Urothelium cell line (cell line): ENCODE data around the gene CHRNA7.

Experiments
- DNase-seq: peaks from one replicate; pipeline ENCODE4 v3.0.0; 2011; ENCODE audit warnings: low spot score, mixed read lengths
- FAIRE-seq: peaks from 2 replicates; lab custom pipeline; 2011; peaks lifted over from hg19 to GRCh38; lab: Jason Lieb, UNC

CHRNA7 gene

DNA sequence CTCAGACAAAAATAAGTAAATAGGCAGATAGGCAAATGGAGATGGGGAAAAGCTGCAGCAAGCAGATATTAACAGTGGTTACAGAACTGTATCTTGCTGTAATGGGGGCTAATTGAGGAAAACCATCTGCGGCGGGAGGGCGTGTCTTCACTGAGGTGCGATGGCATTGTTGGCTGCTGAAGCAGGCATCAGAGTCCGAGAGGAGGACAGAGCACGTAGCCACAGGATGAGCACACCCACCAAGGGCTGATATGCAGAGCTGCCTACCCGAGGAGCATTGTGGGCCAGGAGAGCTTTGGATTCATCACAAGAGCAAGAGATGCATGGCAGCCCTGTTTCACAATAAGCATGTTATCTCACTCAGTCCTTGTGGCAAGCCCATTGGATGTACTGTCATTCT is 30.4 kb downstream of the CHRNA7 start:
- no peak for FAIRE-seq
- DNase-seq: no peak

DNA sequence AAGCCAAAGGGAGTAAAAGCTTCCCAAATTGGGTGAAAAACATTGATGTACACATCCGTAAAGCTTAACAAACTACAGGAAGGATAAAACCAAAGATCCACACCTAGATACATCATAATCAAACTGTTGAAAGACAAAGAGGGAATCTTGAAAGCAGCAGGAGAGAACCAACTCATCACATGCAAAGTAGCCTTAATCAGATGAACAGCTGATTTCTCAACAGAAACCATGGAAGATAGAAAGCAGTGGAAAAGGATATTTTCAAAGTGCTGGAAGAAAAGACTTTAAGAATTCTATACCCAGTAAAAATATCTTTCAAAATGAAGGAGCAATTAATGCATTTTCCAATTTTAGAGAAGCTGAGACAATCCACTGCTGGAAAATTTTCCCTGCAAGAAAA is 36.8 kb downstream of the CHRNA7 start:
- FAIRE-seq (no peak), DNase-seq (no peak)

DNA sequence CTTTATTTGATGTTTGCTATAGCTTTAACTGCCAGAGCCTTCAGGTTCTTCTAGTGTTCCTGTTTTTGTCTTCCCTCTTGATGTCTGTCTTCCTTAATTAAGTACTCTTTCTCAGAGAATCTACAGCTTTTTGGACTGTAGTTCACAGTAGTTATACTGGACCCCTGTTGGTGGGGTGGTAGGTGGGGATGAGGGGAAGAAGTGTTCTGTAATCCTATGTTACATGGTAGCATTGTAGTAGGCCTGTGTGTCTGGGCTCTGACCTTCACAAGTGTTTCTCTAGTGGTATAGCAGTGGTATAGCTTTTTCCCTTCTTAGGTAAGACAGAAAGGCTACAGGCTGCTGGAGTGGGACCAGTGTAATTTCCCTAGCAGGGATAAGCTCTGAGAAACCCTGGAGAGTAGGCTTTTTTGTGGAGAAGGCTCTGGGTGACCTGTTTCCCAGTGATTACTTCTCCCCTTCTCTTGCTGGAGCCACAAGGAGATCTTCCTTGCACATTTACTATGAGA is 59.6 kb downstream of the CHRNA7 start:
- DNase-seq: no peak
- no peak for FAIRE-seq

DNA sequence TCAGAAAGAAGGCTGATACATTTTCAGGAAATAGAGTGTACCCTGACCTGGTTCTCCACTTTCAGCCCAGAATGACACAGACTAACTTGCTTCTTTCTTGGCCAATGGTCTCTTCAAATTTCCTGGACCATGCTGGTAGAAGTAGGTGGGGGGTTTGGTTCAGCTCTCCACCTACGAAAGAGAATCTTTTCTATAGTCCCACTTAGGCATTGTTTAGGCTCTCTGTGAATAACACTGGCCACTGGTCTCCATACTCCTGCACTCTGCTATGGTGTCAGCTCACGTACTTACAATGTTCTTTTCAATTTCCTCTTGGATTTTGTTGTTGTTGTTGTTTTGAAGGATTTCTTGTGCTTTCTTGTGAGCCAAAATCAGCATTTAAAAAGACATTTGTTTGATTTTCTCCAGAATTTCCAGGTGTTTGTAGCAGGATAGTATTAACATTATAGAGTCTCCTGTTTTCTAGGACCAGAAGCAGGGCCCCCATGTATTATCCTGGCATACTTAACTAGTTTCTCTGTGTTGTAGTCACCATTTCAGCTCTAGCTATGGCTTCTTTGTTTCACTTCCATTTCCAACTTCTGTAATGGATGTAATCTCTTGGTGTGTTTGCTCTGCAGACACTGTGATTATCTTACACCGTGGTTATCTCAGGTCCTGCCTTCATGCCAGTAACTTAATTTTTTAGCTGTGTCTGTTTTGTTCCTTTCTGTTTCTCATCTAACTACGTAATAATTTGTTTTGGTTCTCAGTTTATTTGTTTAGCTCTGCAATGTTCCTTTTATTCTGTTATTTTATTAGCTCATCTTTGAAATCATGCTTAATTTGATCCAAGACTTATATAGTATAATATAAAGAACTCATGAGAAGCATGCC is 61.4 kb downstream of the CHRNA7 start:
- no peak for DNase-seq
- no peak for FAIRE-seq

DNA sequence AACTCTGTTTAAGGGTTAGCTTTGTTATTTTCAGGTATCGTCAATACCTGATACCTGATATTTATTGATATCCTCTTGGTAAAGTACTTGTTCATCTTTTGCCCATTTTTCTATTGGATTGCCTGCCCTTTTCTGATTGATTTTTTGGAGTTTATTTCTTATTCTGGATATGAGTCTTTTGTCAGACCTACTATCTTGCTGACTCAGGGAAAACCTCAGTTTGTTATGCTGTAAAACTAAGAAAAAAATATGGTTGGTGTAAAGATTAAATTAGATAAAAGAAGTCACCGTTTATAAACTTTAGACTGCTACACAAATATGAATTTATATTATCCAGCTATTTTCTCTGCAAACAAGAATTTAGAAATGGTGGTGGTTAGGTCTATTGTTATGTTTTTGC is 65.9 kb downstream of the CHRNA7 start:
- DNase-seq (no peak), FAIRE-seq (no peak)

DNA sequence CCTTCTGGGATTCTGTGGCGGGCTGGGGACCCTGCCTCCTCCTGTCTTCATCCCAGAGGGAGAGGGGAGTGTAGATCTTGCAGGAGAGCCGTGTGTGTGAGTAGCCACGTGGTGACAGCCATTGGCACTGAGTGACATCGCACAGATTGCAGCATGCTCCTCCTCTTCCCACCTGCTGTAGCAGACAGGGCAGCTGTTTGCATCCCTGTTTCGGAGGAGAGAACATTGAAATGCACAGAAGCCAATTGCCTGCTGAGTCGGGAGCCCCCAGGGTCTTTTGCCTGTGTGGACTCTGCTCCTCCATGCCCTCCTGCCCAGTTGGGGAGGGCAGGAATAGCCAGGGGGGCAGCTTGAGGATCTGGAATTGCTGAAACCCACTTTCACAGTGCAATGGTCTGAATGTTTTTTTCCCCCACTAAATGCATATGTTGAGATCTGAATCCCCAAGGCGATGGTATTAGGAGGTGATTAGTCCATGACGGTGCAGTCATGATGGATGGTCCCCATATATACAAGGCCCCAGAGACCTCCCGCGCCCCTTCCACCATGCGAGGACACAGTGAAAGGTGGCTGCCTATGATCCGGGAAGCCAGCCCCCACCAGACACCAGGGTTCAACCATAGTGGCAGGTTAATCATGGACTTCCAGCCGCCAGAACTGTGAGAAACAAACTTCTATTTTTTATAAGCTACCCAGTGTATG is 66.8 kb downstream of the CHRNA7 start:
- DNase-seq: no peak
- no peak for FAIRE-seq

DNA sequence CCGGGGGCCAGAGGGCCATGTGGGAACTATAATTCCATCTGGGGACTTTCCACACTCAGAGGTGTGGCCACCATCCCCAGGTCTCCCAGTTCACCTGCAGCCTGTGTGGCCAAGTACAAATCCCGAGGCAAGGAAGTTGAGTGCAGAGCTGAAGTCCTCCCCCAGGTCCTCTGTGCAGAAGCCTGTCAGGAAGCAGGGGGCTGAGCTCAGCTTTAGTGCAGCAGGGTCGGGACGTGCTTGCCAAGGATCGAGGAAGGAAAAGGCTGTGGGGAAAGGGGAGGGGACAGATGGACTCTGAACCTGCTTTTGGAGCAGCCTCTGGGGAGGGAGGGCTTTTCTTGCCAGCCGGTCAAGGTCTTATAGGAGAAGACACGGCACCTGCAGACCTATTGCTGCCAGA is 67.7 kb downstream of the CHRNA7 start:
- DNase-seq (no peak), FAIRE-seq (no peak)

DNA sequence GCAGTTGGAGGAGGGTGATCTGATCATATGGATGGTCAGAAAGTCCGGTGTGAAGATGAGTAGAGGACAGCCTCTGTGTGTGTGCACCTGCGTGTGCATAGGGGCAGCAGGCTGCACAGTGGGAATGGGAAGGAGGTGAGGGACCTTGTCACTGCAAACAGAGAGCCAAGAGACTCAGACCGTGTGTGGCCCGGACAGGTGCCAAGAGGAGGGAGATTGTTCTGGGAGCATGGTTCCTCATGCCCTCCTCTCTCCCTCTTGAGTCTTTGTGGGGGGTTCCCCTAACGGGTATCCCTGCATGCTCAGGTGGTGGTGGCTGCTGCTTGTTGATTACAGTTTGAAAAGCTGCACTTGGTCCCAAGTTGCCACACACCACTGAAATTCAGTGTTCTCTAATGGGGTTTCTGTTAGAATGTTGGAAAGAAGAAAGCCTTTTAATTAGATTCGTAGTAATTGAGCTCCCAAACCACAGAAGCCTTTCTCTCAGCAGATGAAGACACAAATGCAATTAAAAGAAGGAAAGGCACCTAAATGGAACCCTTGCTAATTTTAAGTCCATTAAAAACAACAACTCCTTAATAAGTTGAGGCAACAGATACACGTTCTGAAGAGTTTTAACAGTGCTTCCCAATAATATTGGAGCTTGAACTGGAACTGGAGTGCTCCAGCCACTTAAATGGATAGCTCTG is 68.9 kb downstream of the CHRNA7 start:
- DNase-seq (no peak), FAIRE-seq (no peak)

DNA sequence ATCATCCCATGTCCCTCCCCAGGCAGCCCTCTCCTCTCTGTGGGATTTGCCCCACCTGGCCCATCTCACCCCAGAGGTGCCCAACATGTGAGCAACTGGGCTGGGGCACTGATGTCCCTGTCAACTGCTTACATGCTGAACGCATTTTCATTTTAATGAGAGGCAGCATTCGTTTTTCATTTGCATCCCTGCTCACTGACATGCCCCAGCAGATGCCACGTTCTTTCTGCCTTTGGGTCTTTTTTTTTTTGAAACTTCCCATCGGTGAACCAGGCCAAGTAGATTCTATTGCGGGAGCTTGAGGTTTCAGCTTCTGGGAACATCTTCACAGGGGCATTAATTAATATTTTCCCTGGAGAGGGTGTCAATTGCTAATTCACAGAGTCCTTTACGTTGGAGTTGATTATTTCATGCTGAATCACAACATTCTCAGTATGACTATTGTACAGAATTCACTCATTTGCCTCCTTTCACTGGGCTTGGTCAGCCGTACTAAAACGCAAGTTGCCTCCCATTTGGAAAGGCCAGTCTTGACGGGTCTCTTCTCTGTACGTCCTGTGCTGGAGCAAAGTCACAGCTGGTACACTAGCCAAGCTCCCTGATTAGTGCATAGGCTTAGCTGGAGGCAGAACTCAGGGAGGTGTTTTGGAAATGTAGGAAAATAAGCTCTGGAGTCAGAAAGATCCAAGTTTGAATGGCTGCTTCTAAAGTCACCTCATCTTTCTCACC is 69.8 kb downstream of the CHRNA7 start:
- FAIRE-seq (no peak), DNase-seq (no peak)

DNA sequence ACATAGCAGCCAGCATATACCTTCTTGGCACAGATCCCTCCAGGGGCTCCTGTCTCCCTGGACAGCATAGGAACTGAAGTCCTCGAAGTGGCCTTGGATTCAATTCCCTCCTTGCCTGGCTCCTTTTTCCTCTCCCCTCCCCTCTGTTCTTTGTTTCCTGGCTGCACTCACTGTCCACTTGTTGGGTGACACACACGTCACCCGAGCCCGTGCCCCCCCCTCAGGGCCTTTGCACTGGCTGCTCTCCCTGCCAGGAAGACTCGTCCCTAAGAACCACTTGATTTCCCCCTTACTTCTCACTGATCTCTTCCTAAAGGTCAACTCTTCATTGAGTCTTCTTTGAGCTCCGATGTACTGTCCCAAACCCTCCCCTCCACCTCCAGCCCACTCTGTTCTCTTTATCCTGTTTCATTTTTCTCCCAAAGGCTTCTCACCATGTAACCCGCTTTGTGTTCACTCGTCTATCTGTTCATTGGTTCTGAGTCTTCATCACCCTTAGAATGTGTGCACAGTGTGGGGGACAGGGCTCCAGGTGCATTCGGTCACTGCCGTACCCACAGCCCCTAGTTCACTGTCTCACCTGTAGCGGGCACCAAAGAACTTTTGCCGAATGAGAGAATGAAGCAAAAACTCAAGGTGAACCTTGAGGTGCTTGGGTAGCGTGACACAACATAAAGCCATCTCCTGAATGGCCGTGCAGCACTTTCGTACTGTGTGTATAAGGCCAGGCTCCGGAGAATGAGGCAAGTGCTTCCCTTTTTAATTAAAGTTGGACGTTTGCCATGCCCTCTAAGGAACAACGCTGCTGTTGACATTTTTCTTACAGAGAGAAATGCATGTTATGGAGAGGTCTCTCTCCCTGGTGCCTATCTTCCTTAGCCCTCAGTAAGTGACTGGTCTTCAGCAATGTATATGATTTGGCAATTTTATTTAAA is 74.0 kb downstream of the CHRNA7 start:
- DNase-seq (no peak), FAIRE-seq (no peak)

DNA sequence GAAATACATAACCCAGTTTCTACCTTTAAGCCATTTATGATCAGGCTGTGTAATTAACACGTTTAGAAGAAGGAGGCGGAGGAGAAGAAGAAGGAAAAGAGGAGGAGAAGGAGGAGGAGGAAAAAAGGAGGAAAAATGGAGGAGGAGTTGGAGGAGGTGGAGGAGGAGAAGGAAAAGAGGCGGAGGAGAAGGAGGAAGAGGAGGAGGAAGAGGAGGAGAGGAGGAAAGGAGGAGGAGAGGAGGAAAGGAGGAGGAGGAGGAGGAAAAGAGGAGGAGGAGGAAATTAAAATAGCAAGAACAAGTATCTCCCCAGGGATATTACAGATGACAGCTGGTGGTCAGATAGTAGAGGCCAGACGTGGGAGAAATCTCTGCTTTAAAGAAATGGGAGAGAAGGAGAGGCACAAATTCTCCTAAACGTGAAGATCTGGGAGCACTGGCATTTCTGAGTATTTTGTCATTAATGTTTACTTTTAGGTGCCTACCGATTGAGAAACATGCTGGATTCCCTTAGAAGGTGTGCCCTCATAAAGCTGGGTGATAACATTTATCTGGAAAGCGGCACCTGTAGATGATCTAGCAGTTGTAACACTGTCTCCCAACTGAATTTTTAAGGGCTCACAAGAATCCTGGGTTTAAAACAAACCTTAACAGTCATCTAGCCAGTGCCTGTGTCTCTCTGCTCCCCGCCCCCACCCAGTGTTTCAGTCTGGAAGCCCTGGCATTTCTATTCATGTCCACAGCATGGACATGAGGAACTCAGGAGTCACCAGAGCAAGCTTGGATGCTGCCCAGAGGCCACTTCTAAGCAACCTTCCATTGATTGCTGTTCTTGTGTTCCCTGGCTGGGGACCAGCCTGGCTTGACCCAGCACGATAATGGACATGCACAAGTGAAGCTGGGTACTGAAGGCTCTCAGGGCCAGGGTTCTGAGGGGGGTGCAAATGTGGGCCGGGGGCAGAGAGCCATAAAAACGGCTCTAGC is 75.2 kb downstream of the CHRNA7 start:
- no peak for FAIRE-seq
- DNase-seq: no peak

DNA sequence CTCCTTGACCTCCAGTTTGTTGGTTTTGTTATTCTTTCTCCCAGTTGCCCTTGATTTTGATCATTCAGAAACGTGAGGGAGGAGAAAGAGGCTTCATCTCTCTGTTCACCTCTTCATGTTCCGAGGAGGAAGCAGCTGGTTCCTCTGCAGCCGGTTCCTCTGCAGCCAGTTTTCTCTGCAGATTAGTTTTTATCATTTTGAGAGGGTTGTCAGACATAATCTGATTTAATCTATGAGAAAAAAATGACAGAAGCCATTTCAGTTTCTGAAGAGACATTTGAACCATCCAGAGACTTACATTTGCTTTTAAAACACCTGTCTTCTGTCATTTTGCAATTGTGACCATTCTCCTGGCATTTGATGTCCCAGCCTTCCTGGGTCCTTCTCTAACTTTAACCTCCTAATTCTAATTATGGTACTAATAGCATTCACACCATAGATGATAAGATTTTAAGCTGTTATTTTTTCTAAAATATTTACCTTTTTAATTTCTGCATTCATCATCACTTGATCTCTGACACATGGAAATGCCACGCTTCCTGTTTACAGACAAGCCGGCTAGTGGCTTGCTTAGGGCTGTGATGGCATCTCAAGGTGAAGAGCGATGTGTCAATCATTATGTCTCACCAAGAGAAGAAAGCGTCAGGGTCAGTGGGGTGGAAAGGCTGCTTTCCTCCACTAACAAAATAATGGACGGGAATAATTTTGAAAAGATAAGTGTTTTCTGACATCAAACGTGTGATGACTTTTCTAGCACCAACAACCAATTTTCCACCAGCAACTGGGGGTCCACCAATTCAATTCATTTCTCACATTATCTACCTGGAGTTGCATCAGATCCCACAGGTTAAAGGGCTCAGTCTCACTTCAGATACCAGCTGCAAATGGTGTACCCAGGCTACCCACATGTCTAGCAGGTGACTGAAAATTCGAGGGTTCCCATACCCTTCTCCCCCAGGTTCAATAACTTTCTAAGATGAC is 76.4 kb downstream of the CHRNA7 start:
- FAIRE-seq (no peak), DNase-seq (no peak)

DNA sequence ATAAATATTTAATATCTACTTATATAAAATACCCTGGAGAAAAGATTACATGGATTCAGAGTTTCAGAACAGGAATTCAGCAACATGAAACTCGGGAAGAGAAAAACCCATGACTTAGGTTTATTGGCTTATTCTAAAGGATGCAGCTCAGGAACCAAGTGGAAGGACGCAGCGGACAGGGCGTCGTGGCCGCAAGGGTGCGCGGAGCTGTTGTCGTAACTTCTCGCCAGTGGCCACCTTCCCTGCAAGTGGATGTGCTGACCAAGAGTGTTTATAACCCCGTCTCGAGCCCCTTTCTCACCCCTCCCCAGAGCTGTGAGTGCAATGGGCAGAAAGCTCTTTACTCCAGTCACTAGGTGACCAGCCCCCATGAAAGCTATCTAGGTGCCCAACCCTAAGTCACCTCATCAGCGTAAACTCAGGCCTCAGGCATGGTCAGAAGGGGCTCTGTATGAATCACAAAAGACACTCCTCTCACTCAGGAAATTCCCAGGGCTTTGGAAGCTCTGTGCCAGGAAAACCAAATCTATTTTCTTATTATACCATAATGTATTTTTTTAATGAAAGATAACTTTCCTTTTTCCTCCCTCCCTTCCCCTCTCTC is 77.3 kb downstream of the CHRNA7 start:
- no peak for FAIRE-seq
- DNase-seq: no peak

DNA sequence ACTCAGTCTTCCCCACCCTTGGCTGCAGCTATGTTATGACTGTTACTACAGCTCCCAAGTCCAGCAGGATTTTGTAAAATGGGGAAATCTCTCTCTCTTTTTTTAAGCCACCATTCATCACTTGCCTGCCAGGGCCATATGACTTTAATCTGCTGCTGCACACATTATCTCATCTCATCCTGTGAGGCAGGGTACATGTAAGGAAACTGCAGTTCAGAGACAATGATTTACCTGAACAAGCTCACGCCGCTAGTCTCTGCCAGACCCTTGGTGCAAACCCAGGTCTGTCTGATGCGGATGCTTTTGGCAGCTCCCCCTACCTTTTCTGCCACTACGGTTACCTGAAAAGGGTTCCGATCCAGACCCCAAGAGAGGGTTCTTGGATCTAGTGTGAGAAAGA is 78.3 kb downstream of the CHRNA7 start:
- FAIRE-seq (no peak), DNase-seq (no peak)

DNA sequence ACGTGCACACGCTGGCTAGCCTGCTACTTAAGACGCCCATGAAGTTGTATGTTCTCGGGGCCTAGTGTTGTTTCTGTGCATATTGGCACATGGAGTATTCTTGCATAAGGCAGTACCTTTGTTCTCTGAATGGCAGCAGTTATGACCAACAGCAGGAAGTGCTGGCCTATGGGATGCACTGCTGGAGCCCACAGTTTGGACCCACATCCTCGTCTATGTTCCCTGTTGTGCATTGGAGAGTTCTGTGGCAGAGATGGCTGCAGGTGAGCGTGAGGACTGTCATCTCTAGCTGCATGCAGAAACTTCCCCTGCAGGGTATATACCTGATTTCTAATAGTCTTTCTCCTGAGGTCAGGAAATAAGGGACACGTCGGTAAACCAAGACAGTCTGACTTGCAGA is 81.8 kb downstream of the CHRNA7 start:
- FAIRE-seq (no peak), DNase-seq (no peak)

DNA sequence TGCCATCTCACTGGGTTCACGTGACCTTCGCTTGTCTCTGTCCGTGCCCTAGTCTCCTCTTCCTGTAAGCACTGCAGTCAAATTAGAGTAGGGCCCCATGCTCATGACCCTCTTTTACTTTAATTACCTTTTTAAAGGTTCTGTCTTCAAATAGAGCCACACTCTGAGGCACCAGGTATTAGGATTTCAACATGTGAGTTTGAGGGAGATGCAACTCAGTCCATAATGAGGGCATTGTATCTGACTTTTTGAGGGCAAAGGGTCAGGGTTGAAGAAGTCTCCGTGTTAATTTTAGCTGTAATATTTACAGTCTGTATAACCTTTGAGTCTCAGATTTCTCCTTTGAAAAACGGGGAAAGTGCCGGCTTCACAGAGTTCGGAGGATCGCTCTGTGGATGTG is 82.9 kb downstream of the CHRNA7 start:
- FAIRE-seq (no peak), DNase-seq (no peak)

DNA sequence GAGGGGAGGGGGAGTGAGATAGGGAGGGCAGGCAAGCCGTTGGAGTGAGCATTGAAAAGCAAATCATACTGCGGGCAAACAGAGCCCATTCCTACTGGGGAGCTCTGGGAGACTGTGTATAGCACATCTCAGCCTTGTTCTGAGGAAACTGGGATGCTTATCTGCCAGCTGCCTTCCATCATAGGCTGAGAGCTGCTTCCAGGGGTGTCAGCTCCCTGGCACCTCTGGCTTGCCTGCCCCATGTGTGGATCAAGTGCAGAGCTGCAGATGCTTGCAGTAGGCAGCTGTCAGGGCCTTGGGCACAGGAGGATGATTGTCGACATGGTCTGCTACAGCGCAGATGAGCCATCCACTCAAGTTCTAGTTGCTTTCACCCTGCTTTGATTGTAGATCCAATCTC is 86.8 kb downstream of the CHRNA7 start:
- DNase-seq: no peak
- FAIRE-seq: no peak
